SK-N-SH treated with all-trans-retinoic acid at 6 μM for 48 hours (cell line): ENCODE data around the gene SPG7.

Source experiments
- ARNTL ChIP-seq: fragments of 450-650 bp; formaldehyde crosslinking; IDR thresholded peaks from 2 replicates; pipeline ENCODE4 v1.5.0; 2020; ENCODE audit warnings: low read depth, mild to moderate bottlenecking, moderate library complexity, borderline replicate concordance
- ISL1 ChIP-seq: fragments of 250-450 bp; sonication (Bioruptor Pico); IDR thresholded peaks from 2 replicates; pipeline ENCODE4 v2.1.2; 2022; ENCODE audit warnings: mild to moderate bottlenecking, moderate library complexity
- ZFP3 ChIP-seq: fragments of 250-450 bp; sonication (Bioruptor Pico); IDR thresholded peaks from 2 replicates; pipeline ENCODE4 v1.5.0; 2020; ENCODE audit warnings: mild to moderate bottlenecking, moderate library complexity
- ZFP30 ChIP-seq: fragments of 450-650 bp; formaldehyde crosslinking; IDR thresholded peaks from 2 replicates; pipeline ENCODE4 v1.5.0; 2022; ENCODE audit warnings: mild to moderate bottlenecking, moderate library complexity

- TF ChIP-seq ARNTL (CRISPR knock-in tag) (no peak), ISL1 (CRISPR knock-in tag) (no peak), ZFP3 (CRISPR knock-in tag) (no peak), ZFP30 (CRISPR knock-in tag) (no peak)
Measured at GRCh38 chr16:89593841-89594240, 85.6 kb downstream of the SPG7 start.
